Testis (tissue), 2 donors: ENCODE measurements around the gene CD44.

Experiments
- CTCF ChIP-seq, 3 experiments: fragments of 450-650 bp in 2 of 3; fragments of 200-600 bp in 1 of 3; sonication (generic) in 1 of 3; IDR thresholded peaks; one replicate each; pipeline ENCODE4 v1.5.1; 2016 to 2019; ENCODE audit warnings: antibody characterized with exemption in 3 of 3, mild to moderate bottlenecking in 2 of 3, moderate library complexity in 1 of 3
- POLR2A ChIP-seq: fragments of 450-650 bp; IDR thresholded peaks from one replicate; pipeline ENCODE4 v1.6.1; 2017; ENCODE audit warnings: antibody characterized with exemption, mild to moderate bottlenecking, moderate library complexity

GRCh38 chr11:35183326-35183925, 44.5 kb downstream of the CD44 start:
- TF ChIP-seq CTCF (IDR thresholded peaks at IDR 0.05) (no peak), POLR2A (no peak)
